Bone marrow (tissue), 2 donors: ENCODE measurements around the gene CNOT3.
A peak's percentile ranks its signal among the peaks of the same experiment; 100 is the strongest.
"Not testable (repeated sequence)": the region's sequence is repeated elsewhere in the genome, so short reads cannot be mapped to it uniquely, and the experiment has no call there.

Experiments used
- DNase-seq, 2 donors: peaks; one replicate each; lab custom pipeline; 2025; lab: John Stamatoyannopoulos, UW

CNOT3 gene

GRCh38 chr19:54137699-54138488 is at the start of gene CNOT3:
Gene CNOT3 (plus strand): TSS chr19:54137762. CDS start chr19:54142979, 5,217 bp downstream.
- no peak for DNase-seq

- no peak for DNase-seq
Measured at GRCh38 chr19:54094426-54095000, 43.0 kb upstream of the CNOT3 start.

DNA sequence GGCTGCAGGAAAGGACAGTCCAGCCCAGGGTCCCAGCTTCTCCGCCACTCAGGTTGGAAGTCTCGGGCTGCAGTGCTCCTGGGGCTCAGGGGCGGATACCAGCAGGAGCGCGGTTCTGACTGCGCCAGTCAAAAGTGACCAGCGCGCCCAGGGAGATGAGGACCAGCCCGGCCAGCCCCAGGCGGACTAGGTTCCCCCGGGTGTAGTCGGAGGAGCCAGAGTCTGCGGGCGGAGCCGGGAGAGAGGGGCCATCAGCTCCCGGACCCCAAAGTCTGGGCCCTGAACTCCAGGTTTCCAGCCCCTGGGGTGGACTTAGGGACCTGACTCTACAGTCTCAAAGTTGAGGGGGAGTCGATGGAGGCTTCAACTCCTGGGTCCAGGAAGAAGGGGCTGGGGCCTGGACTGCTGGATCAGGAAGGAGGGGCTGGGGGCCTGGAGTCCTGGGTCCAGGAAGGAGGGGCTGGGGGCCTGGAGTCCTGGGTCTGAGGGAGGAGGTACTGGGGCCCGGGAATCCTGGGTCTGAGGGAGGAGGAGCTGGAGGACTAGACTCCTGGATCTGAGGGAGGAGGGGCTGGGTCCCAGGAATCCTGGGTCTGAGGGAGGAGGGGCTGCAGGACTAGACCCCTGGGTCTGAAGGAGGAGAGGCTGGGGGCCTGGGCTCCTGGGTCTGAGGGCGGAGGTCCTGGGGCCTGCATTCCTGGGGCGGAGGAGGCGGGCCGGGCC is 42.3 kb upstream of the CNOT3 start:
- DNase-seq = no peak

- not testable (repeated sequence) for DNase-seq
Measured at GRCh38 chr19:54095859-54096616, 41.5 kb upstream of the CNOT3 start.

DNA sequence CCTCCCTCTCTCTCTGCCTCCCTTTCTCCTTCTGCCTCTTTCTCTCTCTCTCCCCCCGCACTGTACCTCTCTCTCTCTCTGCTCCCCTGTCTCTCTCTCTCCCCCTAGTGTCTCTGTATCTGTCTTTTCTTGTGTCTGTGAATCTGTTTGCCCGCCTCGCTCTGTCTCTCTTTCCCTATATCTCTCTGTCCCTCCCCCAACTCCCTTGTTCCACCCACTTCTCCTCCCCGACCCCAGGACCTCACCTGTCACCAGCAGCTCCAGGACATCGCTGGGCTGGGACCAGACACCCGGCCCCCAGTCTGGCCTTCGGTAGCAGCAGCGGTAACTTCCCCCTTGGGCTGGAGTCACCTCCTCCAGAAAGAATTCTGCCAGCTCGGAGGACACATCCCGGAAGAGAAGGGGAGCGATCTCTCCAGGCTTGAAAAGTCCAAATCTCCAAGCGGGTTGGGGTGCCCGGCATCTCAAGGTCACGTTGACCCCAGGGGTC is 40.9 kb upstream of the CNOT3 start:
- DNase-seq = peak; percentile 22 to 67

- no peak for DNase-seq
Measured at GRCh38 chr19:54099190-54099902, 38.2 kb upstream of the CNOT3 start.

DNA sequence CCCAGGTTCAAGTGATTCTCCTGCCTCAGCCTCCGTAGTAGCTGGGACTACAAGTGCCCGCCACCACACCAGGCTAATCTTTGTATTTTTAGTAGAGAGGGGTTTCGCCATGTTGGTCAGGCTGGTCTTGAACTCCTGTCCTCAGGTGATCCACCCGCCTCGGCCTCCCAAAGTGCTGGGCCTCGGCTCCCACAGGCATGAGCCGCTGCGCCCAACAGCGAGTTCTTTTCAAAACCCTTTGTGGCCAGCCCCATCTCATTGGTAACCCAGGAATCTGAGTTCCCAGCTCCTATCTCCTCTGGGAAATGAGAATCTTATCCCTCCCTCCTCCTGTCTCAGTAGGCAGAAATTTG is 37.7 kb upstream of the CNOT3 start:
- DNase-seq = not testable (repeated sequence)

GRCh38 chr19:54100561-54100960 is 37.0 kb upstream of the CNOT3 start, which contains the start of gene OSCAR:
Gene OSCAR (minus strand): TSS chr19:54100803. CDS start chr19:54100792, 11 bp downstream.
- peak in 1 of 2 donors; percentile 40 for DNase-seq

GRCh38 chr19:54102421-54103169 is 35.0 kb upstream of the CNOT3 start, which contains the start of gene NDUFA3:
Gene NDUFA3 (plus strand): TSS chr19:54102855. CDS start chr19:54102879, 24 bp downstream.
- peak; percentile 76 to 98 for DNase-seq

GRCh38 chr19:54104998-54105715 is 32.4 kb upstream of the CNOT3 start:
- no peak for DNase-seq

DNA sequence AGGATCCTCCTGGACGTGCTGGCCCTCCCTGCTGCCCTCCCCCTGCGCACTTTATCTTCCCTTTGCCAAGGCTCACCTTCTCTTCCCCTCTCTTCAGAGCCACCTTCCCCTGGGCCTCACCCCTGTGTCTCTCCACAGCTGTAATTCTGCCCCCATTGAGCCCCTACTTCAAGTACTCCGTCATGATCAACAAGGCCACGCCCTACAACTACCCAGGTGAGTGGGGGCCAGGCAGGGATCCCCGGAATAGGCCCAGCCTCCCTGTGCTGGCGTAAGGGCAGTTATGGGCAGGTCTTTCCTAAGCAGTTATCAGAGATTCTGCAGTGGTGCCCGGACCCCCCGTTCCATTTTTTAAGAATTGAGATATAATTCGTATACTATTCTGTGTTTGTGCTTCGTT is 31.8 kb upstream of the CNOT3 start:
- DNase-seq = no peak

DNA sequence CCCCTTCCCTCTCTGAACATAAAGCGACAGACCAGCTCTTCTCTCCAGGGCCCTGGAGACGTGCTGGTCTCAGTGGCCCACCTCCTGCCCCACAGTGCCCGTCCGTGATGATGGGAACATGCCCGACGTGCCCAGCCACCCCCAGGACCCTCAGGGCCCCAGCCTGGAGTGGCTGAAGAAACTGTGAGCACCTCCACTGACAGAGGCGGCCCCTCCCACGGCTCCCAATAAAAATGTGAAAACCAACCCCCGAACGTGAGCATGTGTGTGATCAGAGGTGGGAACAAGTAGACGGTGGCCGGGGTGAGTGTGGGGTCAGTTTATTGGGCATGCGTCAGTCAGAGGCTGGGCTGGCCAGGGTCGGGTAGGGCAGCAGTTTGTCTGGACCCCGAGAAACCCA is 30.8 kb upstream of the CNOT3 start:
- no peak for DNase-seq

DNA sequence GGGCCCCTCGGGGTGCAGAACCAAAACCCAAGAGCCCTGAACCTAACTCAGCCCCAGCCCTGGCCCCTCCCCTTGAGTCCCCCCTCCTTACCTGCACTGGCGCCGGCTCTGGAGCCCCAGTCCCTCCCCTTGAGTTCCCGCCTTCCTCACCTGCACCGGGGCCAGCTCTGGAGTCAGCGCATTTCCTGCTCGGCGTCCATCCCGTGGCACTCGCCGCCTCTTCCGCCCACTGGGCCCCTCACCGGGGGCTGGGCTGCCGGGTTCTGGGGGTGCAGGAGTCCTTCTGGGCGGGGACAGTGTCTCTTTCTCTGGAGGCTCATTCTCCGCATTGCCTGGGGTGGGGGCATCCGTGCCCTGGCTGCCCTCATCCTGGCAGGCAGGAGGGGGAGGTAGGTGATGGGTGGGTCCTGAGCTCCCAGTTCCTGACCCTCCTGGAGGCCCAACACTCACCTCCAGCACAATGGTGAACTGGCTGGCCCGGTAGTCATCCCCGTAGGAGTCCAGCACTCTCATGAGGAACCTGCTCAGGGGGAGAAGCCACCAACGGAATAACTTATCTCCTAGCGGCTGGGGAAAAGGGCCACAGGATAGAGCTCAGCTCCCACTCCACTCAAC is 29.6 kb upstream of the CNOT3 start:
- DNase-seq = no peak

DNA sequence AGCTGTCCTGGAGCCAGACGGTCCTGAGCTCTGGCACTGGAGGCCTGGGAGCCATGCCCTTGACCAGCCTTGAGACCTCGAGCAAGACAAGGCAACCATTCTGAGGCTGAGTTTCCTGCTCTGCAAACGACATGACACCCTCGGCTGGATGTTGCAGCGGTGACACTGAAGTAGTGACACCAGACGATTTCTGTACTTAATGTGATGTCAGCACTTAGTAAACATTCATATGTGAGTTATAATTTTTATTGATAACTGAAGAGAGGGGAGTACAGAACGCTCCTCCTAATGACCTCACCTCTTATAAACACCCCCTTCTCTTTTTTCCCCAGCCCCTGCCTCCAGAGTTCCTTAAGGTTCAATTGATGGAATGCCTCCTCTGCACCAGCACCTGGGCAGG is 29.1 kb upstream of the CNOT3 start:
- no peak for DNase-seq

DNA sequence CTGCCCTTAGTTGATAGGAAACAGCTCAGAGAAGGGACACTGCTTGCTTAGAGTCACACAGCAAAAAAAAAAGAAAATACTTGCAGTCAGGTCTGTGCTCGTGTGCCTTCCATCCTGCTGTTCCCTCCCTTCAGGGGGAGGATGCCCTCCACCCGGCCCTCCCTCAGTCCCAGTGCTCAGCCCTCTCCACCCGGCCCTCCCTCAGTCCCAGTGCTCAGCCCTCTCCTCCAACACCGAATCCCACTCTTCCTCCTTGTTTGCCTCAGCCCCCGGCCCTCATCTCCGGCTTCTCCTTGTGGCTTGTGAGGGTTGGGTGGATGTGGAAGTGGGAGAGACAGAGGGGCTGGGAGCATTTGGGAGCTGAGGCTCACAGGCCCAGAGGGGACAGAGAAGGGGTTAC is 27.9 kb upstream of the CNOT3 start:
- DNase-seq = no peak

- peak in 1 of 2 donors; percentile 61 for DNase-seq
Measured at GRCh38 chr19:54114340-54115108, 23.0 kb upstream of the CNOT3 start.

- peak; percentile 94 to 96 for DNase-seq
Measured at GRCh38 chr19:54115109-54116063, 22.2 kb upstream of the CNOT3 start, which contains the start of the genes PRPF31 and TFPT. Gene PRPF31 (plus strand): TSS chr19:54115754. CDS start chr19:54118279, 2,525 bp downstream. Gene TFPT (minus strand): TSS chr19:54115657. CDS start chr19:54115269, 388 bp downstream.
